ENCODE results near the gene ACVR1B. TPM values are rescaled to one million over a fixed set of nuclear protein-coding genes. Genes with fewer than 3 reads are reported as not detected.

The ACVR1B gene
- total and polyA plus RNA-seq, 2 of the 8 experiments (the other 6 are each of a cell fraction or from before 2014, with no cell fraction given), result 16.0 to 19.2 TPM

- H3K18ac ChIP-seq (ENCODE audit: extremely low read depth, low read length), result no peak overlapping the region
- no peak overlapping the region for H4K91ac ChIP-seq (replicated peaks; ENCODE audit: insufficient read length, low read length)
- no peak overlapping the region for H2BK20ac ChIP-seq (ENCODE audit: low read length)
- no peaks in the 10 kb centered on the region for H3K79me2 ChIP-seq (ENCODE audit: control insufficient read depth in 1 of 2, insufficient read depth in 2 of 2, low read length in 2 of 2)
- no peak overlapping the region for H3K56ac ChIP-seq (replicated peaks; ENCODE audit: insufficient read length, low read depth, low read length)
- no peak for FAIRE-seq
- no peak overlapping the region for H3K9ac ChIP-seq (replicated peaks in 1 of 4; ENCODE audit: extremely low read depth in 1 of 4, low read depth in 3 of 4, low read length in 3 of 4)
- H3K23me2 ChIP-seq (ENCODE audit: low read depth, low read length), result no peaks in the 10 kb centered on the region
- no peaks in the 10 kb centered on the region for H3K36me3 ChIP-seq (ENCODE audit: control insufficient read depth in 2 of 4, insufficient read depth in 4 of 4, low read length in 3 of 4)
- H4K5ac ChIP-seq (ENCODE audit: insufficient read length, low read depth, low read length), result no peak overlapping the region
- H3K27me3 ChIP-seq (replicated peaks in 1 of 4; ENCODE audit: control insufficient read depth in 3 of 4, extremely low read depth in 1 of 4, insufficient read depth in 3 of 4, low read length in 3 of 4), result peaks cover 2 to 21% (median 12%) of the 10 kb centered on the region in 4 experiments
- no peak overlapping the region for H3K23ac ChIP-seq (ENCODE audit: insufficient read length)
- H4K20me1 ChIP-seq (replicated peaks in 1 of 2; ENCODE audit: control insufficient read depth in 1 of 2, insufficient read depth in 2 of 2, low read length in 2 of 2), result no peaks in the 10 kb centered on the region
- H3K27ac ChIP-seq (ENCODE audit: low read depth, low read length), result no peak overlapping the region
- no peak overlapping the region for H2AFZ ChIP-seq (ENCODE audit: low read length)
- H2AK5ac ChIP-seq (ENCODE audit: low read depth, low read length), result no peak overlapping the region
- H3K9me3 ChIP-seq (ENCODE audit: insufficient read depth in 2 of 2, low read depth in 1 of 2, low read length in 1 of 2), result peaks cover 0 to 5% of the 10 kb centered on the region in 2 experiments; a peak in 1 of 4 replicates
- H3K4me1 ChIP-seq (replicated peaks in 1 of 4; ENCODE audit: control insufficient read depth in 3 of 4, insufficient read depth in 4 of 4, low read length in 3 of 4), result peaks cover 0 to 2% (median 0%) of the 10 kb centered on the region in 4 experiments; a peak in 2 of 7 replicates
- no peak overlapping the region for H2BK120ac ChIP-seq (replicated peaks; ENCODE audit: low read depth, low read length)
- DNase-seq (ENCODE audit: low read depth in 1 of 2, low spot score in 2 of 2), result no peak
- TF ChIP-seq CTBP2 (IDR thresholded peaks at IDR 0.05; ENCODE audit: borderline replicate concordance, insufficient read depth, insufficient read length, low read length), result no peak
- TF ChIP-seq ZNF274 (IDR thresholded peaks at IDR 0.05; ENCODE audit: borderline replicate concordance, extremely low read depth, low read length), result no peak
- TF ChIP-seq CHD2 (IDR thresholded peaks at IDR 0.05; ENCODE audit: low read length), result no peak
- H2BK5ac ChIP-seq (ENCODE audit: low read depth, low read length), result no peak overlapping the region
- WGBS, 2 experiments (ENCODE audit: extremely low coverage in 1 of 2, insufficient coverage in 1 of 2, insufficient read length in 1 of 2, insufficient replicate concordance in 2 of 2, low coverage in 1 of 2, low lambda C conversion rate in 2 of 2, missing lambda C conversion rate in 1 of 2), result 89% methylated on average over 1 of the region's 1 CpG; no CpG with 5 or more reads in 1 of the 2 experiments
- CTCF ChIA-PET (ENCODE audit: partially characterized antibody), result no interaction called here
- H2BK12ac ChIP-seq (ENCODE audit: low read depth, low read length), result no peak overlapping the region
- POLR2A ChIA-PET (ENCODE audit: partially characterized antibody), result no interaction called here
- no peak overlapping the region for H3K4me2 ChIP-seq (ENCODE audit: insufficient read depth in 1 of 2, low read depth in 2 of 2, low read length in 2 of 2)
- no peak overlapping the region for H3K14ac ChIP-seq (ENCODE audit: insufficient read length)
- no peaks in the 10 kb centered on the region for H3K79me1 ChIP-seq (ENCODE audit: low read depth, low read length)
- H3K4me3 ChIP-seq (ENCODE audit: extremely low read depth in 1 of 4, insufficient read depth in 2 of 4, low read depth in 3 of 4, low read length in 4 of 4), result no peak overlapping the region
- no peak overlapping the region for H2BK15ac ChIP-seq (ENCODE audit: low read length)
- no peak overlapping the region for H3K4ac ChIP-seq (replicated peaks; ENCODE audit: insufficient read length, low read depth, low read length)
- no peak overlapping the region for H4K8ac ChIP-seq (ENCODE audit: extremely low read depth, insufficient read depth, low read length)
These were observed 6.8 kb upstream of the ACVR1B start for GRCh38 chr12:51944608-51945233.
